SK-N-MC (cell line): ENCODE data around the gene UBQLN4.

Experiments used
- EZH2 ChIP-seq: fragments of 200-600 bp; sonication (generic); IDR thresholded peaks from one replicate; pipeline ENCODE4 v1.6.1; 2017; ENCODE audit warnings: antibody characterized with exemption
- FOXP2 ChIP-seq: optimal IDR thresholded peaks from 2 replicates; pipeline ENCODE3; 2011; ENCODE audit warnings: mild to moderate bottlenecking, moderate library complexity; ENCODE audit not compliant: insufficient read depth; ENCODE audit errors: extremely low read length, control extremely low read depth
- POLR2AphosphoS5 ChIP-seq: IDR thresholded peaks from 2 replicates; pipeline ENCODE4 v1.6.1; 2012; ENCODE audit warnings: mild to moderate bottlenecking, low read depth, low read length, borderline replicate concordance

DNA sequence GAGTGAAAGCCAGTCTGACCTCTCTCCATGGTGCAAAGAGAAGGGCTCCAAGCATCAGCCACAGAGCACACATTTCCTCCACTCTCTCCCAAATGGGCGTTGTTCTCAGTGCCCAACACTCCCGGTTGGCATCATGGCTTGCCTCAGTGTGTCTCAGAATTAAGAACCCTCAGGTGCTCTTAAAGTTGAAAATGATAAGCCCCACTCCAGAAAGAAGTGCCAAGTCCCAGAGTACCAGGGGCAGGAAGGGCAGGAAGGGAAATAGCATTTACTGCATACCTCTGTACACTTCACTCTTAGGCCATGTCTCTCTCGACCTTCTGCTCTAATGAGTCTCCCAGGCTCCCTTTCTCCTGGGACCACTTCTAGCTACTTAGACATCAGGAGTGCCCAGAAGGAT is 60.0 kb downstream of the UBQLN4 start:
- no peak for TF ChIP-seq POLR2AphosphoS5
- TF ChIP-seq EZH2 = no peak
- TF ChIP-seq FOXP2 = no peak
